Glutamatergic neuron (in vitro differentiated cells): Measurements from ENCODE around the gene LEKR1. TPM values are rescaled to one million over a fixed set of nuclear protein-coding genes. Genes with fewer than 3 reads are reported as not detected.

Experiments used
- DNase-seq: peaks from one replicate; pipeline ENCODE4 v3.0.0; 2022
- H3K27ac Mint-ChIP-seq: one replicate; pipeline ENCODE4 v1.8.0; 2020; ENCODE audit warnings: mild to moderate bottlenecking, mixed read lengths, inconsistent platforms; ENCODE audit not compliant: unreplicated experiment
- H3K27me3 Mint-ChIP-seq: one replicate; pipeline ENCODE4 v1.8.0; 2020; ENCODE audit warnings: mild to moderate bottlenecking, moderate library complexity, mixed read lengths, inconsistent platforms; ENCODE audit not compliant: unreplicated experiment
- H3K36me3 Mint-ChIP-seq: one replicate; pipeline ENCODE4 v1.8.0; 2020; ENCODE audit warnings: mild to moderate bottlenecking, mixed read lengths, inconsistent platforms; ENCODE audit not compliant: unreplicated experiment
- H3K4me1 Mint-ChIP-seq: one replicate; pipeline ENCODE4 v1.8.0; 2020; ENCODE audit warnings: mild to moderate bottlenecking, low read depth, mixed read lengths, inconsistent platforms; ENCODE audit not compliant: unreplicated experiment
- H3K4me3 Mint-ChIP-seq: one replicate; pipeline ENCODE4 v1.8.0; 2020; ENCODE audit warnings: mild to moderate bottlenecking, mixed read lengths, inconsistent platforms; ENCODE audit not compliant: unreplicated experiment
- H3K9me3 Mint-ChIP-seq: one replicate; pipeline ENCODE4 v1.8.0; 2020; ENCODE audit warnings: mild to moderate bottlenecking, moderate library complexity, mixed read lengths, inconsistent platforms; ENCODE audit not compliant: unreplicated experiment
- CTCF ChIP-seq: fragments of 200-600 bp; sonication (generic); IDR thresholded peaks from one replicate; pipeline ENCODE4 v1.5.0; 2021; ENCODE audit not compliant: partially characterized antibody, unreplicated experiment
- total RNA-seq: library from RNA; stranded (reverse); fragmentation: NEBNext Ultra II Directional; extraction: Animal tissue kit (Norgen Biotek cat#: 25700); gene quantifications from one replicate; pipeline ENCODE4 v1.2.1, GENCODE V29; 2021; ENCODE audit not compliant: unreplicated experiment

LEKR1 gene
- total RNA-seq, 1 donor from 2014 or later, result 0.56 TPM

GRCh38 chr3:156843071-156843808, 17.1 kb downstream of the LEKR1 start:
- H3K27me3 Mint-ChIP-seq, result peaks cover 2% of the 10 kb centered on the region
- H3K9me3 Mint-ChIP-seq, result peaks cover 1% of the 10 kb centered on the region
- H3K4me3 Mint-ChIP-seq, result no peak overlapping the region
- H3K36me3 Mint-ChIP-seq, result no peaks in the 10 kb centered on the region
- no peak for DNase-seq
- peaks cover 6% of the 10 kb centered on the region for H3K4me1 Mint-ChIP-seq
- H3K27ac Mint-ChIP-seq, result no peak overlapping the region
- no peak for TF ChIP-seq CTCF

DNA sequence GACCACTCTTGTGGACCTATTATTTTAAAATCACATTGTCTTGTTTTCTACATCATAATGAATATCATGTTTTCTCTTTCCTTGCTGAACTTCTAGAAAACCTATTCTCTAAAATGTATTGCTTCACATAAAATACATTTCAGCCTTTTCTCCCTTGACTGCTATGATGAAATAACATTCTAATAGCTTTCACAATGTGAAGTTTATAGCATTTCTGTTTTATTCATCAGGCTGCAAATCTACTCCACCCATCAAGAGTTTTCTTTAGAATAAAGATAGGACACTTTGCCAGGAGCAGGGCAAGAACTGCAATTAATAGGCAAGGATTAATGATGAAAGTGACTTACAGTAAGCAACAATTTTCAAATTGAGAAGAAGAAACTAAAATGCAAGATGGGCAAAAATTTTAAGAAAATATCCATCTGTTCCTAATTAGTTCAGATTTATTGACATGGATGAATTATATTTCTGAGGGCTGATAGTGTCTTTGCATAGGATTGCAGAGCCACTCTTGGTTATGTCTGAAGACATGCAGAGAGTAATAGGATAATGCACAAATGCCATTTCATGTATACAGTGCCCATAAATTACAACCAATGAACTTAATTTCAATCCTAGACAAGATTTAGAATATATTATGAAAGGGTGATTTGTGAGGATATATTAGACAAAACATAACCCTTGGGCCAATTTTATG, 21.7 kb downstream of the LEKR1 start:
- TF ChIP-seq CTCF, result no peak
- Mint-ChIP-seq H3K27ac (no peak overlapping the region), H3K27me3 (no peaks in the 10 kb centered on the region)

DNA sequence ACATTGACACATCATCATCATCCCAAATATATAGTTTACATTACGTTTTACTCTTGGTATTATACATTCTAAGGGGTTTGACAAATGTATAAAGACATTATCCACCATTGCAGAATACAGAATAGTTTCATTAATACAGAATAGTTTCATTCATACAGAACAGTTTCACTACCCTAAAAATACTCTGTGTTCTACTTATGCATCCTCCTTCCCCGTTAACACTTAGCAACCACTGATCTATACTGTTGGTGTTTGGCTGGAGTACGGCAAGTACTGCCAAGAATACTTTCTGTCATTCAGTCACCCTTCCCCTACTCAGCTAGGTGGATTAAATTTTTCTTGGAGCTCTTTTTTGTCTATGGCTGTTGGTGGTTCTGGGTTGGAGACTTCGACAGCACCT, 33.4 kb downstream of the LEKR1 start:
- no peak overlapping the region for H3K27ac Mint-ChIP-seq
- no peaks in the 10 kb centered on the region for H3K9me3 Mint-ChIP-seq
- H3K4me1 Mint-ChIP-seq, result no peaks in the 10 kb centered on the region
- no peak for TF ChIP-seq CTCF
- no peaks in the 10 kb centered on the region for H3K36me3 Mint-ChIP-seq
- no peaks in the 10 kb centered on the region for H3K27me3 Mint-ChIP-seq
- DNase-seq, result no peak
- no peak overlapping the region for H3K4me3 Mint-ChIP-seq

More for the DNA sequence above, 21.7 kb downstream of the LEKR1 start:
- H3K36me3 Mint-ChIP-seq, result no peaks in the 10 kb centered on the region
- H3K9me3 Mint-ChIP-seq, result no peaks in the 10 kb centered on the region
- no peak for DNase-seq
- no peak overlapping the region for H3K4me3 Mint-ChIP-seq
- peaks cover 2% of the 10 kb centered on the region for H3K4me1 Mint-ChIP-seq

GRCh38 chr3:156860873-156861272, 34.7 kb downstream of the LEKR1 start:
- Mint-ChIP-seq H3K36me3 (no peaks in the 10 kb centered on the region), H3K4me3 (no peak overlapping the region), H3K4me1 (no peaks in the 10 kb centered on the region), H3K27ac (no peak overlapping the region), H3K9me3 (no peaks in the 10 kb centered on the region), H3K27me3 (no peaks in the 10 kb centered on the region)
- TF ChIP-seq CTCF, result no peak
- no peak for DNase-seq

- no peak overlapping the region for H3K27ac Mint-ChIP-seq
- no peaks in the 10 kb centered on the region for H3K9me3 Mint-ChIP-seq
Measured at GRCh38 chr3:156862338-156862737, 36.2 kb downstream of the LEKR1 start.

More at GRCh38 chr3:156862338-156862737, 36.2 kb downstream of the LEKR1 start:
- Mint-ChIP-seq H3K4me1 (no peaks in the 10 kb centered on the region), H3K36me3 (no peaks in the 10 kb centered on the region), H3K27me3 (no peaks in the 10 kb centered on the region), H3K4me3 (no peak overlapping the region)
- TF ChIP-seq CTCF, result no peak
- no peak for DNase-seq
